ENCODE measurements around the gene MYCN.

MYCN gene

GRCh38 chr2:15992457-15993231 lies 52.3 kb downstream of the MYCN start:
- no peak for TF ChIP-seq CTCF (IDR thresholded peaks at IDR 0.05; ENCODE audit: low read depth, low read length)
- no peak overlapping the region for H3K4me3 ChIP-seq (replicated peaks in 1 of 2; ENCODE audit: low read depth in 2 of 2, low read length in 2 of 2)
- DNase-seq (ENCODE audit: low read depth in 2 of 2), result no peak

GRCh38 chr2:15993232-15993610 lies 52.9 kb downstream of the MYCN start:
- no peak for TF ChIP-seq CTCF (IDR thresholded peaks at IDR 0.05; ENCODE audit: low read depth, low read length)
- DNase-seq (ENCODE audit: low read depth in 2 of 2), result no peak
- H3K4me3 ChIP-seq (replicated peaks in 1 of 2; ENCODE audit: low read depth in 2 of 2, low read length in 2 of 2), result no peak overlapping the region

- no peak for DNase-seq (ENCODE audit: low read depth in 2 of 2)
- no peak overlapping the region for H3K4me3 ChIP-seq (replicated peaks in 1 of 2; ENCODE audit: low read depth in 2 of 2, low read length in 2 of 2)
Observed at GRCh38 chr2:15993666-15994065, 53.3 kb downstream of the MYCN start.

GRCh38 chr2:15995603-15996002 lies 55.3 kb downstream of the MYCN start:
- no peak for DNase-seq (ENCODE audit: low read depth in 2 of 2)

More at GRCh38 chr2:15993666-15994065, 53.3 kb downstream of the MYCN start:
- TF ChIP-seq CTCF (IDR thresholded peaks at IDR 0.05; ENCODE audit: low read depth, low read length), result no peak

More at GRCh38 chr2:15995603-15996002, 55.3 kb downstream of the MYCN start:
- H3K4me3 ChIP-seq (replicated peaks in 1 of 2; ENCODE audit: low read depth in 2 of 2, low read length in 2 of 2), result no peak overlapping the region
- TF ChIP-seq CTCF (IDR thresholded peaks at IDR 0.05; ENCODE audit: low read depth, low read length), result no peak

Measured in cardiac fibroblast (primary cell).